Effector CD4-positive, alpha-beta T cell (primary cell): Measurements from ENCODE around the gene PPARG.

Experiments used
- DNase-seq: peaks from one replicate; pipeline ENCODE4 v3.0.0-alpha.2; 2020

PPARG gene

DNA sequence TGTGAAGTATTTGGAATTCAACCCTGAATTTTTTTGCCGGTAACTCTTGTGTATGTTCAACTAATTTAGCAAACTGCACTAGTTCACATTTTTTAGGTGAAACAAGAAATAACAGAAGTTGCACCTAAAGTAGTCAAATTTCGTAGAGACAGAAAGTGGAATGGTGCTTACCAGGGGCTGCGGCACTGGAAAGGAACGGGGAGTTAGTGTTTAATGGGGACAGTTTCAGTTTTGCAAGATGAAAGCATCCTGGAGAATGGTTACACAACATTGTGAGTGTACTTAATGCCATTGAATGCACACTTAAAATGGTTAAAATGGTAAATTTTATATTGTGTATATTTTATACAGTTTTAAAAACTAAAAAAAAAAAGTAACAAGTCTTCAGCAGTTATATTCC, 27.4 kb downstream of the PPARG start:
- no peak for DNase-seq

DNA sequence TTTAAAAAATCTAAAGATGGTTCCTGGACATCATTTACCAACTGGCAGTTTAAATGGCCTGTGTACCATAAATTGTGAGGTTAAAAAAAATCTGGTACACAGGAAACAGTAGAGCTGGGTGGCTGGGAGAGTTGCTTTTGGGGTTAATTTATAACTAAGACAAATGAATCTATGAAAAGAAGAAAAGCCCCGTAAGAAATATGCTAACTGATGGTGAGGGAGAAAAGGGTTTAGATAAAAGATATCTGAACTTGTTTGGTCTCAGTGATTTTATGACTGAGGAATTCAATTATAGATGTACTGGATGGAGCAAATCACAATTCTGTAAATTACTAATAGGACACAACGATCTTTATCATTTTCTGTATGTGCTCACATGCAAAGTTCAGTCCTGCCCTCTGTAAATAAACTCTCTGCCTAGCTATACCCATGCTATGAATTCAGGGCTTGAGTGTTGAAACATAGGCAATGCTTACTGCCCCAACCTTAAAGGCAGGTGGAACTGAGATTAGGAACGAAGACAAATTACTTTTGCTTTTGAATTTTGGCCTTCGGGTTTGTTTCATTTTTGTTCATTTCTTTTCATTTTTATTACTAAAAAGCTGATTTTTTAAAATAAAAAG, 28.0 kb downstream of the PPARG start:
- no peak for DNase-seq

- DNase-seq, result no peak
Observed at GRCh38 chr3:12317914-12318313, 29.0 kb downstream of the PPARG start.

DNA sequence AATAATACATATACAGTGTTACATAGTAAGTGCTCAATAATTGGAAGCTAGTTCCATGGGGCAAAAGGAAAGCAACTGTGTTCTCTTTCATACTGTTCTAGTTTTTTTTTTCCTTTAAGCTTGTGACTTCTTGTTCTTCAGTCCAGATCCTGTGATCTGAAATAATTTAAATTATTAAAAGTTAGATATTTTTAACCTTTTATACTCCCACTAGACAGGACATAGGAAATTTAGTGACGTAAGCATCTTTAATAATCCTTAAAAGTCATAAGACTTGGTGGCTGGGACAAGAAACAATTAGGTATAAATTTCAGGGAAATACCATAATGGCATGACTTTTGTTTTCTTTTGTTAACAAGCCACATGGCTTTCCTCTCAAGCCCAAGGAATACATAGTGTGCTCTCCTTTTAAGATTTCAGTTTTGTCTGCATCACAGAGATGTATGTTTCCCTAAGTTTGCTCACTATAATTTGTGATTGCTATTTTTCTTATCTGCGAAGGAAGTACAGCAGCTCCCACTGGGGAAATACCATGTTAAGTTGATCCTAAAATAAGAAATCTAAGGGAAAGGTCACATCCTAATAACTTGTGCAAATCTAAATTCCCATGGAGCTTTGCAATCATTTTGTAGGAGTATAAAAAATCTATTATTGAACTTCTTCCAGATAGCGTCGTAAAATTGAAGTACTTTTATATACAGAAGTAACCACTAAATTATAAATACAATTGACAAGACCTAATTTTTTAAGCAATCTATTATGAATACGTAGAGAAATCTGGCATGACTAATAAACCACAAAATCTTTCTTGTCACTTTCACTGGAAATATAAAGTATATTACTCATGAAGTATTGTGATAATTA, 30.1 kb downstream of the PPARG start:
- no peak for DNase-seq

DNA sequence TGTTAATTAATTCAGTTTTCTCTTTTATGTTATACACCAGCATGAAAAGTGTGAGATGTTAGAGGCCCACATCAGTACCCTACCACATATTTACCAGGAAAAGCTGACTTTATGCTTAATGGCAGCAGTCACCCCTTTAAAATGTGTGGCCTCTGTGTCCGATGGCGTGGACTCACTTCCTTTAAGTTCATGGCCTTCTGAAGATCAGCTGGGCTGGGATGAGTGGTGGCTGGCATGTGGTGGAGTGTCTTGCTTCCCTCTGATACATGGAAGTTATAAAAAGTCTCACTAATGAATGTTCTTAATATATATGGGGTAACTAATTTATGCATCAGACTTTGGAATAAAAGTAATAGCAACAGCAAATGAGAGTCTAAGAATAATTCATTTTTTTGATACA, 32.1 kb downstream of the PPARG start:
- no peak for DNase-seq

DNA sequence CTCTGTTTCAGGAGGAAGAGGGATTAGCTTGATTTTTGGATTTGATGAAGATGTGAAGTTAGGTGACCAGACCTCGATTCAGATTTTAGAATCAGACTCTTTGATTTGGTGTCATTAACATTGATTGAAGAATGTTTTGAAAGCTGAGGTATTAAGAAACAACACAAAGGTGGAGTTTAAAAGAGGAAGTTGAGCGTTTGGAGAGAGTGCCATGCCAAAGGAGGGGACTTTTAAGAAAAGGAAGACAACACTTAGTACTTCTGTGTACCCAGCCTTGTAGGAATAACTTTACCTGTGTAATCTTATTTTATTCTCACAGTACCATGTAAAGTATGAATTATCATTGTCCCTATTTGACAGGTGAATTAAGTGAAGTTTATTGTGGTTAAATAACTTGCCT, 34.4 kb downstream of the PPARG start:
- no peak for DNase-seq

- DNase-seq, result no peak
Observed at GRCh38 chr3:12325586-12326515, 37.0 kb downstream of the PPARG start.

DNA sequence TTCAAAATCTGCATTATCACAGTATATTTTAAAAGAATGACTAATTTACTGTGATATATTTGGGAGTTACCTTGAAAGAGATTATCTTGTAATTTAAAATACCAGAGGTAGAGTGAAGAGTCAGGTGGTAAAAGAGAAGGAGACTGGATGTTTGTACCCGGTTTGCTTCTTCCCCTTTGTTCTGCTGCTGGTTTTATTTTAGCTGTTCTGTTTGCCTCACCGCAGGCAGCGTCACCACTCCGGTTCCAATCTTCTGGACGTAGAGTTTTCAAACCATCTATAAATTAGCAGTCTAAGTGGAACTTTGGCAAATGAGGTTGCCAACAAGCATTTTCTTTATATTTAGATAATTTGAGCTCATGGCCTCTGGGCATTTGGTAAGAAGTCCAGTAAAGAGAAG, 38.2 kb downstream of the PPARG start:
- DNase-seq, result no peak

- DNase-seq, result no peak
Observed at GRCh38 chr3:12328132-12328836, 39.4 kb downstream of the PPARG start.

GRCh38 chr3:12328837-12329462, 40.1 kb downstream of the PPARG start:
- DNase-seq, result no peak

- no peak for DNase-seq
Observed at GRCh38 chr3:12334786-12335185, 45.9 kb downstream of the PPARG start.

DNA sequence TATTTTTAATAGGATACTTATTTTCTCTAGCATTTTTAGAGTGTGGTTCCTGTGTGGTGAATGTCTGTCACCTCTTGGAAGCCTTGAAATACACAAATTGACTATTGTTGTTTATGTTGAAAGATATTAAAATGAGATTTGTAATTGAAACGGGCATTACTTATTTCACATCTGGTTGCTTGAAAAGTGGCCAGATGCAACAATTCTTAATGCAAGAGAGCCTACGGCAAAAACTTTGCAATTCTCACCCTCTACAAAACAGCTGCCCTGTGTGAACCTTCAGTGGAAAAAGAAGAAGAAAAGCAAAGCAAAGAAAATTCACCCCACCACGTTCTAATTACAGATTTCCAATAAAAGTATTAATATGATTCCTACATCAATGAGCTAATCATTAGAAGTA, 46.6 kb downstream of the PPARG start:
- DNase-seq, result no peak

DNA sequence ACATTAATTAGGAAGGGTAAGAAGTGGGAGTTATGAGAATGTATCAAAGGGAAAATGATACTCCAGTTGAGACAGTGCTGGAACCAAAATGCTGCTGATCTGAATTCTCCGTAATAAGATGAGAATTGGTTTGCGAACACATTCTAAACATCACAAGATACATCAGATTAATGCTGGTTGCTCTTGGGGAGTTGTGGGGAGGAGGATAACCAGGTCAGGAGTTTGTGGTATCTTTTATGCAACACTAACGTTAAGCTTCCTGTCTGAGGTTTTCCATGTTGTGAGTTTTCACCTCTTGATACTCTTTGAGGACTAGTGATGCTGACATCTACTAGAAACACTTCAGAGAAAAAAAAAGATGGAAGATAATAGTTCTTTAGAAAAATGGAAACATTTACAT, 47.2 kb downstream of the PPARG start:
- DNase-seq, result no peak

DNA sequence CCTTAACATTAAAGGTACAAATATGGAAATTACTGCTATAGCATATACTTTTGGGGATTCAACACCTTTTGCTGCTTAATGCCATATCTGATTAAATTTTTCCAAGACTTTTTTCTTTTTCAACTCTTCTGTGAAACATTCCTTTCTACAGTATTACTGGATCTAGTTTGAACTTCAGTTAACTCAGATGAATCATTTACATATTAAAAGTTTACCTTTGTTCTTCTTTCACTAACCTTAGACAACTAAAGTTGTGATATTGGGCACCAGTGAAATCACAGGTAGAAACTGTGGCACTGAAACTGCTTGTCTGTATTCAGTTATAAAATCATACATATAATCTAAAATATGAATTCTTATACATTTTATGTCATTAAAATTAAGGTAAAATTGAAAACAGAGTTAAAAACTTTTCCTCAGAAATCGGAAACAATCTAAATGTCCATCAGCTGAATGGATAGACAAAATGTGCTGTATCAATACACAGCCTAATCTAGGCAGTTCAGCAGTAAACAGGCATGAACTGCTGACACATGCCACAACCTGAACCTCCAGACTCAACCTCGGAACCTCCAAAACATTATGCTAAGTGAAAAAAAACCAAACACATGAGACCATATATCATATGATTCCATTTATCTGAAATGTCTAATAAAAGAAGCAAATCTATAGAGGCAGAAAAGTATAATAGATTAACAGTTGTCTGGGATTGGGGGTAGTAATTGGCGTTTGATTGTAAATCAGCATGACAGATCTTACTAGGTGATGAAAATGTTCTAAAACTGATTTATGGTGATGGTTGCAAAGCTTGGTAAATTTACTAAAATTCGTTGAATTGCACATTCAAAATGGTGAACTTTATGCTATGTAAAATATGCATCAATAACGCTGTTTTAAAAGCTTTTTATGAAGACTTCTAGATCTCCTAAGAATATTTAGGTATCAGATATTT, 50.0 kb downstream of the PPARG start:
- no peak for DNase-seq

- DNase-seq, result no peak
Observed at GRCh38 chr3:12339701-12340480, 51.0 kb downstream of the PPARG start.

DNA sequence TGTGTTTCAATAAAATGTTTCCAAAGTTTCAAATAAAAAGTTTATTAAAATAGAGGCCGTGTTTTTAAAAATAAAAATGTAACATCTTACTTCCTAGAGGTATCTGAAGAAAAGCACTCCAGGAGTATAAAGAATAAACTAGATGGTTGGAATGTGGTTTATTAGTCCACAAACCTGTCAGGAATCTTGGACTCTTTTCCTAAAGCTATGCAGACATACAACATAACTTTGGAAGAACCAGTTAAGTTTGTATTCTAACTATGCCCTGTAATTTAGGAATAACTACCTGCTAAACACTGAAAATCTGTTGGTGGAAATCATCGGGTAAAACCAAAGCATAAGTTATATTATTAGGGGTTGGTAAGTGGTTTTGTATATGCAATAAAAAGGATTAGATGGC, 51.6 kb downstream of the PPARG start:
- DNase-seq, result no peak

DNA sequence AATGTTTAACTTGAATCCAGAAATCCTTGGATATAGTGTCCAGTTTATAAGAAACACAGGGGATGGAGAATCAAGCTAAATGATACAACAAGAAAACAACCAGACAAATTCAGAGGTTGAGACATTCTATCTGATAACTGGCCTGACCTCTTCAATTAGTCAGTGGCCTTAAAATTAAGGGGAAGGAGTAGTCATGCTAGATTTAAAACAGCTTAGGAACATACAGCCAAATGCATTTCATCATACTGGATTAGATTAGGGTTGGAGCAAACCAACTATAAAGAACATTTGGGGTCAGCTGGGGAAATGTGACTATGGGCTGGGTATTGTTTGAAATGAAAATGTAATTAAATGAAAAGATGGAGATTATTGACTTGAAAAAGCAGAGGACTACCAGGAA, 53.3 kb downstream of the PPARG start:
- no peak for DNase-seq

DNA sequence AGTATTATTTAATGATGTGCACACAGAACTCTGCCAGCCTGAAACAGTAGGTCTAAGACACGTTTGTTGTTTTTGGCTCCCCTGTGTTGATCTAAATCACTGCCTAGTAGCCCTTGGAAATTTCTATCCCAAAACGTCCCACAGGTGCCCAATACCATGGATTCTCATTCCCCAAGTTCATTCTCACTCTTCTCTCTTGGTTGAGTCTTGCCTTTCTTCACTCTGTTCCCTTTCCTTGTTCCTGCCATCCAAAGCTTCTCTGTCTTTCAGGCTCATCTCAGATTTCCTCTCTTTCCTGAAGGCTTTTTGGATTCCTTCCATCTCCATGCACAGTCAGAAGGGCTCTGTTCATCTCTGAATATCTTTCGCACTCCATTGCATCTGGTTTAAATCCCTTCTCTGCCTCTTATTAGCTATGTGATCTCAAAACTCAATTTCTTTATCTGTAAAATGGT, 54.2 kb downstream of the PPARG start:
- DNase-seq, result no peak

DNA sequence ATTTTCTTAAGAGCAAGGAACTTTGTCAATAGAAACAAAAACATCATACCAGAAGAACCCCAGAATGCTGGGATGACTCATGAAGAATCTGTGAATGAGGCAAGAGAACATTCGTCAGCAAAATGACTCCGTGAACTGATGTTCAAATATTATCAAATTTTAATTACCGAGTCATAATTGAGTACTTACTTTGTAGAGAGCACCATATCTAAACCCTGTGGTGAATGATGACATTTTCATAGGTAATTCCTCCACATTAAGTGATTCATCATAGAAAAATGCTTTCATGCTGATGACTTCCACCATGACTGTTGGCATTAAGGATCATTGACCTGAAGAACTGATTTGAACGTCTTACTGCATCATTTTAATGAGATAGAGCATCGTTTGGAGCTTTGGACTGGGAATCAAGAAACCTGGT, 56.3 kb downstream of the PPARG start:
- DNase-seq, result no peak
